Measurements from ENCODE around the gene NR2F1-AS1.

NR2F1-AS1 gene

GRCh38 chr5:93384026-93384425 lies 197.0 kb downstream of the NR2F1-AS1 start:
- no peak for DNase-seq (ENCODE audit: low spot score)

GRCh38 chr5:93382188-93382825 lies 198.7 kb downstream of the NR2F1-AS1 start:
- DNase-seq (ENCODE audit: low spot score): no peak

DNA sequence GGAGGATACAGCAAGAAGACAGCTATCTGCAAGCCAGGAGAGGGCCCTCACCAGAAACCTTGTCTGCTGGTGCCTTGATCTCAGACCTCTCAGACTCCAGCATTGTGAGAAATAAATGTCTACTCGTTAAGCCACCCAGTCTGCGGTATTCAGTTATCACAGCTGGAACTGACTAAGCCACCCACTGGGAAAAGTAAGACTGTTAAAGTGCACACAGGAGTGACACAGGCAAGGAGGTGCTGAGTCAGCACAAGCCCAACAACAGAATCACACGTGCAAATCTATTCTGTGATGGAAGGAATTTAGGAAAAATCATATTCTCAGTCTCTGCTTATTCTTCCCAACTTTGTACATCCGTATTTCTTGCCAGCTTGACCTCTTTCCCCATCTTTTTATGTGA lies 200.0 kb downstream of the NR2F1-AS1 start:
- DNase-seq (ENCODE audit: low spot score): no peak

GRCh38 chr5:93378073-93378472 lies 202.9 kb downstream of the NR2F1-AS1 start:
- no peak for DNase-seq (ENCODE audit: low spot score)

DNA sequence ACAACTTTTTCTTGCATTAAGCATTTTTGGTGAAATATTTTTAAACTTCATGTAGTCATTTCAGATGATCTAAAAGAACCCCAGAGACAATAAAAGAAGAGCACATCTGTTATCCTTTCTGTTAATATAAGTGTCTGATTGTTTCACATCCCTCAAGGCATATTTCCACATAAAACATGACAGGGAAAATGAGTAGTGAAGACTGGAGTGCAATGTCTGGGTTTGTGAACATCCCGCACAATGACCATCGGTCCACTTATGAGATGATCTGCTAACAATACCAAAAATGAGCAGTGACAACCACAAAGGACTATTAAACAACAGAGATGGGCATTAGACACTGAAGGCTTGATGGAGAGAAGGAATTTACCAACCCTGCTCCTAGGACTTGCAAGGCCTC lies 209.1 kb downstream of the NR2F1-AS1 start:
- DNase-seq (ENCODE audit: low spot score): no peak

DNA sequence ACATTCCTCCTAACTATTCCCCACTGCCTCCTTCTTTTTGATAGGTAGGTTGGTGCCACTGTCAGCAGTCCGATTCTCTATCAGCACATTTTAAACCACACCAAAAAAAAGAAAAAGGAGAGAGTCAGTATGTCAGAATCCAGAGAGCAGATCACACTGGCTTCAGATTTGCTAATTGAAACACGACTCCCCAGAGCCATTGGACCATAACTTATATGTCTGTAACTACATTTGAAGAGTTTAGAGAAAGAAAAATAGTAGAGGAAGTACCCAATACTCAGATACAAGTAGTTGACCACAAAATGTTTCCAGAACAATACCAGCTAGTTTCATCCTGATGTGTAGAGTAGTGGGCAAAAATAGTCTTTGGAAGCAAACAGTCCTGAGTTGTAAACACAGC lies 216.6 kb downstream of the NR2F1-AS1 start:
- no peak for DNase-seq (ENCODE audit: low spot score)

DNA sequence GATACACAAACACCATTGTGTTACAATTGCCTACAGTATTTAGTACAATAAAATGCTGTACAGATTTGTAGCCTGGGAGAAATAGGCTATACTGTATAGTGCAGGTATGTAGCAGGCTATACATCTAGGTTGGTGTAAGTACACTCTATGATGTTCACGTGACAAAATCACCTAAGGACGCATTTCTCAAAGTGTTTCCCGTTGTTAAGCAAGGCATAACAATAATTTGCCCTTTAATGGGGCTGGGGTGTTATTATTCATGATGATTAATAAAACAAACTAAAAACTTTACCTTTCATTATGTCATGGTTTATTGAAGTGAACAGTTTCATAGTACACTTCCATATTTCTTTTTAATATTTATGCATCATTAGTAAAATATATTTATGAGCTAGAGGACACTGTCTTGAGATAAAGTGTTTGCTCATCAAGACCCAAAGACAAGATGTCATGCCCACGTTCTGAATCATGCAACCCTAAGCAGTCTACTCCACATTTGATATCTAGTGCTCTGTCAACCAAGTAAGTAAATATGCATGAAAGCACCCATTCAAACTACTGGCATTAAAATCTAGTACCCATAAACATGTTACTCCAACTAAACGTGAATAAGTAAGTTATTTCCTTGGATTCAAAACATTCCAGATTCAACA lies 220.5 kb downstream of the NR2F1-AS1 start:
- DNase-seq (ENCODE audit: low spot score): no peak

- DNase-seq (ENCODE audit: low spot score): no peak
These were observed 221.1 kb downstream of the NR2F1-AS1 start for GRCh38 chr5:93359960-93360305.
